GM18951 (cell line): ENCODE results near the gene TAF3.

Source experiments
- POLR2A ChIP-seq: IDR thresholded peaks from 4 replicates; pipeline ENCODE4 v1.6.1; 2011; ENCODE audit warnings: mild to moderate bottlenecking; ENCODE audit not compliant: insufficient read length, insufficient read depth; ENCODE audit errors: extremely low read depth
- in situ Hi-C: fragments of 300-500 bp; cut with MboI; formaldehyde crosslinking; loops from one replicate; pipeline ENCODE4 v1.12.0; 2022; ENCODE audit warnings: low sequenced_read_pairs, mixed read lengths, inconsistent platforms; ENCODE audit not compliant: unreplicated experiment

The TAF3 gene

GRCh38 chr10:8042721-8043568 lies 224.6 kb downstream of the TAF3 start:
- TF ChIP-seq POLR2A: no peak
- in situ Hi-C loops: loop anchor here (25.0 kb wide), 2 partner anchors 1169 to 1269 kb away; no protein-coding TSS in a partner anchor

- in situ Hi-C loops: loop anchor here (25.0 kb wide), 2 partner anchors 1169 to 1269 kb away; no protein-coding TSS in a partner anchor
- TF ChIP-seq POLR2A: no peak
Observed at GRCh38 chr10:8043569-8044306, 225.4 kb downstream of the TAF3 start.

- no peak for TF ChIP-seq POLR2A
- in situ Hi-C loops: loop anchor here (25.0 kb wide), 2 partner anchors 1168 to 1268 kb away; no protein-coding TSS in a partner anchor
Observed at GRCh38 chr10:8044331-8044907, 226.1 kb downstream of the TAF3 start.

- in situ Hi-C loops: loop anchor here (25.0 kb wide), 2 partner anchors 1167 to 1267 kb away; no protein-coding TSS in a partner anchor
- no peak for TF ChIP-seq POLR2A
Observed at GRCh38 chr10:8044908-8045725, 226.8 kb downstream of the TAF3 start.

GRCh38 chr10:8045726-8046494 lies 227.6 kb downstream of the TAF3 start:
- in situ Hi-C loops: loop anchor here (25.0 kb wide), 2 partner anchors 1166 to 1266 kb away; no protein-coding TSS in a partner anchor
- no peak for TF ChIP-seq POLR2A

GRCh38 chr10:8047452-8048280 lies 229.4 kb downstream of the TAF3 start:
- TF ChIP-seq POLR2A: no peak
- in situ Hi-C loops: loop anchor here (25.0 kb wide), 2 partner anchors 1165 to 1265 kb away; no protein-coding TSS in a partner anchor

- in situ Hi-C loops: loop anchor here (25.0 kb wide), 2 partner anchors 1164 to 1264 kb away; no protein-coding TSS in a partner anchor
- TF ChIP-seq POLR2A: peak; percentile 39
Observed at GRCh38 chr10:8048281-8049008, 230.1 kb downstream of the TAF3 start.

- no peak for TF ChIP-seq POLR2A
- in situ Hi-C loops: loop anchor here (25.0 kb wide), 2 partner anchors 1163 to 1263 kb away; no protein-coding TSS in a partner anchor
Observed at GRCh38 chr10:8049045-8049864, 230.9 kb downstream of the TAF3 start.

- in situ Hi-C loops: loop anchor here (25.0 kb wide), 2 partner anchors 1162 to 1262 kb away; no protein-coding TSS in a partner anchor
- no peak for TF ChIP-seq POLR2A
Observed at GRCh38 chr10:8049865-8050555, 231.7 kb downstream of the TAF3 start.
